GM20000 (cell line): Measurements from ENCODE around the gene GPR146.

Experiments used
- DNase-seq: peaks from one replicate; pipeline ENCODE4 v3.0.0; 2012; ENCODE audit warnings: low spot score
- TF ChIP-seq, protein P1 (sequence below): IDR thresholded peaks from 2 replicates; pipeline ENCODE4 v1.5.1; 2012; ENCODE audit warnings: mild to moderate bottlenecking, control low read depth; ENCODE audit errors: extremely low read depth, missing control alignments

The GPR146 gene

DNA sequence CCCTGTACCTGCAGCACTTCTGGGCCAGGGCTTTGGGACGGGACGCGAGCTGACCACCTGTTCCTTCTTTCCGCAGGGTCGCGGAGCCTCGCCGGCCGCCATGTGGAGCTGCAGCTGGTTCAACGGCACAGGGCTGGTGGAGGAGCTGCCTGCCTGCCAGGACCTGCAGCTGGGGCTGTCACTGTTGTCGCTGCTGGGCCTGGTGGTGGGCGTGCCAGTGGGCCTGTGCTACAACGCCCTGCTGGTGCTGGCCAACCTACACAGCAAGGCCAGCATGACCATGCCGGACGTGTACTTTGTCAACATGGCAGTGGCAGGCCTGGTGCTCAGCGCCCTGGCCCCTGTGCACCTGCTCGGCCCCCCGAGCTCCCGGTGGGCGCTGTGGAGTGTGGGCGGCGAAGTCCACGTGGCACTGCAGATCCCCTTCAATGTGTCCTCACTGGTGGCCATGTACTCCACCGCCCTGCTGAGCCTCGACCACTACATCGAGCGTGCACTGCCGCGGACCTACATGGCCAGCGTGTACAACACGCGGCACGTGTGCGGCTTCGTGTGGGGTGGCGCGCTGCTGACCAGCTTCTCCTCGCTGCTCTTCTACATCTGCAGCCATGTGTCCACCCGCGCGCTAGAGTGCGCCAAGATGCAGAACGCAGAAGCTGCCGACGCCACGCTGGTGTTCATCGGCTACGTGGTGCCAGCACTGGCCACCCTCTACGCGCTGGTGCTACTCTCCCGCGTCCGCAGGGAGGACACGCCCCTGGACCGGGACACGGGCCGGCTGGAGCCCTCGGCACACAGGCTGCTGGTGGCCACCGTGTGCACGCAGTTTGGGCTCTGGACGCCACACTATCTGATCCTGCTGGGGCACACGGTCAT is 13.3 kb downstream of the GPR146 start:
- TF ChIP-seq, protein P1, sequence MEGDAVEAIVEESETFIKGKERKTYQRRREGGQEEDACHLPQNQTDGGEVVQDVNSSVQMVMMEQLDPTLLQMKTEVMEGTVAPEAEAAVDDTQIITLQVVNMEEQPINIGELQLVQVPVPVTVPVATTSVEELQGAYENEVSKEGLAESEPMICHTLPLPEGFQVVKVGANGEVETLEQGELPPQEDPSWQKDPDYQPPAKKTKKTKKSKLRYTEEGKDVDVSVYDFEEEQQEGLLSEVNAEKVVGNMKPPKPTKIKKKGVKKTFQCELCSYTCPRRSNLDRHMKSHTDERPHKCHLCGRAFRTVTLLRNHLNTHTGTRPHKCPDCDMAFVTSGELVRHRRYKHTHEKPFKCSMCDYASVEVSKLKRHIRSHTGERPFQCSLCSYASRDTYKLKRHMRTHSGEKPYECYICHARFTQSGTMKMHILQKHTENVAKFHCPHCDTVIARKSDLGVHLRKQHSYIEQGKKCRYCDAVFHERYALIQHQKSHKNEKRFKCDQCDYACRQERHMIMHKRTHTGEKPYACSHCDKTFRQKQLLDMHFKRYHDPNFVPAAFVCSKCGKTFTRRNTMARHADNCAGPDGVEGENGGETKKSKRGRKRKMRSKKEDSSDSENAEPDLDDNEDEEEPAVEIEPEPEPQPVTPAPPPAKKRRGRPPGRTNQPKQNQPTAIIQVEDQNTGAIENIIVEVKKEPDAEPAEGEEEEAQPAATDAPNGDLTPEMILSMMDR: no peak
- no peak for DNase-seq

- TF ChIP-seq, protein P1: no peak
- no peak for DNase-seq
Measured at GRCh38 chr7:1058311-1058710, 14.0 kb downstream of the GPR146 start.

- DNase-seq: no peak
- TF ChIP-seq, protein P1: no peak
Measured at GRCh38 chr7:1058821-1059199, 14.5 kb downstream of the GPR146 start.

GRCh38 chr7:1059200-1060091 is 15.1 kb downstream of the GPR146 start:
- TF ChIP-seq, protein P1: no peak
- peak; percentile 79 for DNase-seq

- DNase-seq: no peak
- TF ChIP-seq, protein P1: no peak
Measured at GRCh38 chr7:1060315-1061072, 16.1 kb downstream of the GPR146 start.

DNA sequence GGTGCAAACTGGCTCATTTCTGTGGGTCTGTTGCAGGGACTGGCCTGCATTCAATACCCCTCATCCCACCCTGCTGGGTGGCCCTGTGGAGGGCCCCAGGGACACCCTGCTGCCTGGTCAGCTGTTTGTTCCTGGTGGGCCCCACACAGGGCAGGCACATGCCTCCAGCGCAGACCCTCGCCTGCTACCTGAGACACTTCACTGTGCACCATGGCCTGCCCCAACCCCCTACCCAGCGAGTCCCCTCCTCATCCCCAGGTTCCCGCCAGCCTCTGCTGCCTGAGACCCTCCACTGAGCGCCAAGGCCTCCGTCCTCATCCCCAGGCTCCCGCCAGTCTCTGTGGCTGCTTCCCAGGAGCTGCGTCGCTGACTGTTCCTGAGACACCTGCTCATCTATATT is 16.8 kb downstream of the GPR146 start:
- TF ChIP-seq, protein P1: no peak
- no peak for DNase-seq
